Glutamatergic neuron (in vitro differentiated cells): Measurements from ENCODE around the gene PARP14. TPM values are rescaled to one million over a fixed set of nuclear protein-coding genes. Genes with fewer than 3 reads are reported as not detected.

Source experiments
- DNase-seq: peaks from one replicate; pipeline ENCODE4 v3.0.0; 2022
- H3K27ac Mint-ChIP-seq: one replicate; pipeline ENCODE4 v1.8.0; 2020; ENCODE audit warnings: mild to moderate bottlenecking, mixed read lengths, inconsistent platforms; ENCODE audit not compliant: unreplicated experiment
- H3K27me3 Mint-ChIP-seq: one replicate; pipeline ENCODE4 v1.8.0; 2020; ENCODE audit warnings: mild to moderate bottlenecking, moderate library complexity, mixed read lengths, inconsistent platforms; ENCODE audit not compliant: unreplicated experiment
- H3K36me3 Mint-ChIP-seq: one replicate; pipeline ENCODE4 v1.8.0; 2020; ENCODE audit warnings: mild to moderate bottlenecking, mixed read lengths, inconsistent platforms; ENCODE audit not compliant: unreplicated experiment
- H3K4me1 Mint-ChIP-seq: one replicate; pipeline ENCODE4 v1.8.0; 2020; ENCODE audit warnings: mild to moderate bottlenecking, low read depth, mixed read lengths, inconsistent platforms; ENCODE audit not compliant: unreplicated experiment
- H3K4me3 Mint-ChIP-seq: one replicate; pipeline ENCODE4 v1.8.0; 2020; ENCODE audit warnings: mild to moderate bottlenecking, mixed read lengths, inconsistent platforms; ENCODE audit not compliant: unreplicated experiment
- H3K9me3 Mint-ChIP-seq: one replicate; pipeline ENCODE4 v1.8.0; 2020; ENCODE audit warnings: mild to moderate bottlenecking, moderate library complexity, mixed read lengths, inconsistent platforms; ENCODE audit not compliant: unreplicated experiment
- CTCF ChIP-seq: fragments of 200-600 bp; sonication (generic); IDR thresholded peaks from one replicate; pipeline ENCODE4 v1.5.0; 2021; ENCODE audit not compliant: partially characterized antibody, unreplicated experiment
- total RNA-seq: library from RNA; stranded (reverse); fragmentation: NEBNext Ultra II Directional; extraction: Animal tissue kit (Norgen Biotek cat#: 25700); gene quantifications from one replicate; pipeline ENCODE4 v1.2.1, GENCODE V29; 2021; ENCODE audit not compliant: unreplicated experiment

The PARP14 gene
- total RNA-seq, 1 donor from 2014 or later = 0.05 TPM

GRCh38 chr3:122719273-122719921 is 38.8 kb downstream of the PARP14 start:
- peaks cover 5% of the 10 kb centered on the region for H3K36me3 Mint-ChIP-seq

GRCh38 chr3:122725106-122725505 is 44.5 kb downstream of the PARP14 start:
- TF ChIP-seq CTCF = no peak
- Mint-ChIP-seq H3K4me3 (no peak overlapping the region), H3K9me3 (no peaks in the 10 kb centered on the region)

More at GRCh38 chr3:122719273-122719921, 38.8 kb downstream of the PARP14 start:
- no peak for TF ChIP-seq CTCF
- DNase-seq = no peak
- Mint-ChIP-seq H3K27ac (no peak overlapping the region), H3K27me3 (peaks cover under 1% of the 10 kb centered on the region), H3K4me1 (peaks cover 8% of the 10 kb centered on the region), H3K4me3 (no peak overlapping the region), H3K9me3 (peaks cover 2% of the 10 kb centered on the region)

GRCh38 chr3:122727294-122727693 is 46.7 kb downstream of the PARP14 start:
- H3K36me3 Mint-ChIP-seq = peaks cover 26% of the 10 kb centered on the region
- DNase-seq = no peak
- no peaks in the 10 kb centered on the region for H3K4me1 Mint-ChIP-seq
- no peak overlapping the region for H3K4me3 Mint-ChIP-seq
- H3K9me3 Mint-ChIP-seq = no peaks in the 10 kb centered on the region
- no peaks in the 10 kb centered on the region for H3K27me3 Mint-ChIP-seq
- TF ChIP-seq CTCF = no peak
- H3K27ac Mint-ChIP-seq = no peak overlapping the region

More at GRCh38 chr3:122725106-122725505, 44.5 kb downstream of the PARP14 start:
- no peak for DNase-seq
- Mint-ChIP-seq H3K4me1 (no peaks in the 10 kb centered on the region), H3K27me3 (no peaks in the 10 kb centered on the region), H3K27ac (no peak overlapping the region), H3K36me3 (peaks cover 20% of the 10 kb centered on the region)

- H3K9me3 Mint-ChIP-seq = peaks cover 2% of the 10 kb centered on the region
- no peak overlapping the region for H3K4me3 Mint-ChIP-seq
- no peak overlapping the region for H3K27ac Mint-ChIP-seq
- no peak for TF ChIP-seq CTCF
- DNase-seq = no peak
- H3K4me1 Mint-ChIP-seq = no peaks in the 10 kb centered on the region
- H3K27me3 Mint-ChIP-seq = no peaks in the 10 kb centered on the region
- H3K36me3 Mint-ChIP-seq = peaks cover 30% of the 10 kb centered on the region
Observed at GRCh38 chr3:122727766-122728165, 47.1 kb downstream of the PARP14 start.

- DNase-seq = no peak
- Mint-ChIP-seq H3K36me3 (peaks cover 32% of the 10 kb centered on the region), H3K27ac (no peak overlapping the region), H3K9me3 (peaks cover 3% of the 10 kb centered on the region), H3K4me3 (no peak overlapping the region), H3K27me3 (no peaks in the 10 kb centered on the region), H3K4me1 (no peaks in the 10 kb centered on the region)
- TF ChIP-seq CTCF = no peak
Observed at GRCh38 chr3:122728186-122728585, 47.5 kb downstream of the PARP14 start.
